ENCODE data around the gene VWA5B2.

Gene VWA5B2

DNA sequence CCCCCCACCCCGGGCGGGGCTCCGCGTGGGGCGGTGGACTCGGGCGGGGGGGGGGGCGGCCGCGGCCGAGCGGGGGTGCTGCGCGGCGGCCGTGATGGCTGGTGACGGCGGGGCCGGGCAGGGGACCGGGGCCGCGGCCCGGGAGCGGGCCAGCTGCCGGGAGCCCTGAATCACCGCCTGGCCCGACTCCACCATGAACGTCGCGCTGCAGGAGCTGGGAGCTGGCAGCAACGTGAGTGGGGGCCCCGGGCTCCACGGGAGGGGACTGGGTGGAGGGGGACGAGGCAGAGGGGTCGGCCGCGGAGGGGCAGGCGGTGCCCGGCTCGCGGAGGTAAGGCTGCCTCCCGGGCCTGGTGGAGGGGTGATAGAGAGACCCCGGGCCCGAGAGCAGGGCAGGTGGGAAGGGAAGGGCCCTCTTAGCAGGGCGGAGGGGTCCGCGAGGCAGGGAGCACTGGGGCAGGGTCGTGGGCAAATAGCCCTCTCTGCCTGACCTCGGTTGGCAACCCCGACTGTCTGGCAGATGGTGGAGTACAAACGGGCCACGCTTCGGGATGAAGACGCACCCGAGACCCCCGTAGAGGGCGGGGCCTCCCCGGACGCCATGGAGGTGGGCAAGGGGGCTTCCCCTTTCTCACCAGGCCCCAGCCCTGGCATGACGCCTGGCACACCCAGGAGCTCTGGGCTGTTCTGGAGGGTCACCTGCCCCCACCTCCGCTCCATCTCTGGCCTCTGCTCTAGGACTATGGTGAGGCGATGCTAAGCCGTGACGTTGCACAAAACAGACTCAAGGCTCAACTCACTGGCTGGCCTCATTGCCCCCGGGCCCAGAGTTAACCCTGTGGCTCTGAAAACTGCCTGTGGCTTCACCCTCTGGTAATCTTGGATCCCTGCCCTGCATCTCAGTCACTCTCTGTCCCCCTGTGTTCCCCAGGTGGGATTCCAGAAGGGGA is 46.9 kb downstream of the VWA5B2 start, which contains the start of gene ECE2:
Gene ECE2 (plus strand): TSS at position 62 of the 950 bp plus-strand sequence. CDS start 132 bp downstream, at position 194.
- no peak for DNase-seq (ENCODE audit: low spot score)

GRCh38 chr3:184277366-184277765 is 48.0 kb downstream of the VWA5B2 start:
- DNase-seq (ENCODE audit: low spot score): no peak

DNA sequence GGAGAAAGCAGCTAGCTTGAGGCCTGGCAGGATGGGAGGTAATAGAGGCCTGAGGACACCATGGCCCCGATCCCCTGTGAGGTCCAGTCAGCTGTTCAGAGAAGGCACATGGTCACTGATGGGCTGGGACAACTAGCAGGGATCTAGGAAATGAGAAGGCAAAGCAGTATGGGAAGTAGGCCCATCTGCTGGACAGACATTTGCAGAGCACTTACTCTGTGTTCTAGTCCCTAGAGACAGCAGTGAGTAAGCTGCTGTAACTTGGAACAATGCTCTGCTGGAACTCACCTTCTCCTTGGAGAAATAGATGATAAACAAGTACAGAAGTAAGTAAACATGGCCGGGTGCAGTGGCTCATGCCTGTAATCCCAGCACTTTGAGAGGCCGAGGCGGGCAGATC is 53.6 kb downstream of the VWA5B2 start:
- DNase-seq (ENCODE audit: low spot score): no peak

- no peak for DNase-seq (ENCODE audit: low spot score)
These were observed 54.3 kb downstream of the VWA5B2 start for GRCh38 chr3:184283681-184284080.

DNA sequence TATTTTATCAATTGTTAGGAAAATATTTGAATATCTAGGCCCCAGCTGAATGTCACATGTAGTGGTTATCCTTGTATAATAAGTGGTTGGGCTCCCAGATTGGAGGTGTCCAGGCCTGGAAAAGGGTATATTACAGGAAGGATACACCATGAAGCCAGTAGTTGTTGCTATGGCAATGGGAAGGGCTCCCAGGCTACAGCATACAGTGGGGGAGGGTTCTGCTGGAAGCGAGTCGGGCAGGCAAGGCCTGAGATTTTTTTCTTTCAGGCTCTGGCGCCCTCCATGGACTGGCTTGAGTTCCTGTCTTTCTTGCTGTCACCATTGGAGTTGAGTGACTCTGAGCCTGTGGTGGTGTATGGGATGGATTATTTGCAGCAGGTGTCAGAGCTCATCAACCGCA is 55.3 kb downstream of the VWA5B2 start:
- DNase-seq (ENCODE audit: low spot score): no peak

GRCh38 chr3:184289426-184289938 is 60.1 kb downstream of the VWA5B2 start:
- peak; percentile 58 for DNase-seq (ENCODE audit: low spot score)

DNA sequence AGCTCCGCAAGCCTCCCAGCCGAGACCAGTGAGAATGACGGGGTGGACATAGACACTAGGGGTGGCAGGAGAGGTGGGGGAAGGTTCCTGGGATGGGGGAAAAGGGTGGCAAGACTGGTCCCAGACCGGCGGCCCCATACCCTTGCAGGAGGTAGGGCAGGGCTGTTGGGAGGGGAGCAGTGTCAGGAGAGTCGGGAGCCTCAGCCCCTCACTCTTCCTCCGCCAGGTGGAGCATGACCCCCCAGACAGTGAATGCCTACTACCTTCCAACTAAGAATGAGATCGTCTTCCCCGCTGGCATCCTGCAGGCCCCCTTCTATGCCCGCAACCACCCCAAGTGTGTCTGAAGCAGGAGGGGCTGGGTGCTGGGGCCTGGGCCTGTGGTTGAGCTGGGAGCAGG is 60.9 kb downstream of the VWA5B2 start:
- no peak for DNase-seq (ENCODE audit: low spot score)

DNA sequence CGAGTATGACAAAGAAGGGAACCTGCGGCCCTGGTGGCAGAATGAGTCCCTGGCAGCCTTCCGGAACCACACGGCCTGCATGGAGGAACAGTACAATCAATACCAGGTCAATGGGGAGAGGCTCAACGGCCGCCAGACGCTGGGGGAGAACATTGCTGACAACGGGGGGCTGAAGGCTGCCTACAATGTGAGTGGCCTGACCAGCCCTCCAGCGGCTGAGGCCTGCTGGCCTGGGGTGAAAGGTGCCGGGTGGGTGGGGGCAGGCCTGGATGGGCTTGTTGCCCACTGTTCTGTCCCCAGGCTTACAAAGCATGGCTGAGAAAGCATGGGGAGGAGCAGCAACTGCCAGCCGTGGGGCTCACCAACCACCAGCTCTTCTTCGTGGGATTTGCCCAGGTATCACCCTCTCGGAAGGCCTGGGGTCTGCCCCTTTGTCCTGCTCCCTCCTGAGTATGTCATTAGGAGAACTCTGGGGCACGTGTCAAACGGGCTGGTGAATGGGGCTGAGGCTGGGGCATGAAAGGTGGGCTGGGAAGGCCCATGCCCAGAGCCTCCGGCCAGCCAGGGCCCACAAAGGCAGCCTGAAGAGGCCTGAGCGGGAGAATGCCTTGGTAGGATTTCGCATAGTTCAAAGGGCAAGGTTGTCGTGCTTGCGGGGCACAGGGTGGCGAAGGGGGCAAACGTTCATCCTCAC is 61.8 kb downstream of the VWA5B2 start:
- no peak for DNase-seq (ENCODE audit: low spot score)
